Hematopoietic multipotent progenitor cell treated with erythropoietin and hydrocortisone succinate and interleukin-3 and kit ligand, for 4 days (in vitro differentiated cells): Measurements from ENCODE around the gene CD276.
A peak's percentile ranks its signal among the peaks of the same experiment; 100 is the strongest.
"Not testable (repeated sequence)": the region's sequence is repeated elsewhere in the genome, so short reads cannot be mapped to it uniquely, and the experiment has no call there.

Source experiments
- DNase-seq: peaks from one replicate; pipeline ENCODE4 v3.0.0-alpha.2; 2015

The CD276 gene

DNA sequence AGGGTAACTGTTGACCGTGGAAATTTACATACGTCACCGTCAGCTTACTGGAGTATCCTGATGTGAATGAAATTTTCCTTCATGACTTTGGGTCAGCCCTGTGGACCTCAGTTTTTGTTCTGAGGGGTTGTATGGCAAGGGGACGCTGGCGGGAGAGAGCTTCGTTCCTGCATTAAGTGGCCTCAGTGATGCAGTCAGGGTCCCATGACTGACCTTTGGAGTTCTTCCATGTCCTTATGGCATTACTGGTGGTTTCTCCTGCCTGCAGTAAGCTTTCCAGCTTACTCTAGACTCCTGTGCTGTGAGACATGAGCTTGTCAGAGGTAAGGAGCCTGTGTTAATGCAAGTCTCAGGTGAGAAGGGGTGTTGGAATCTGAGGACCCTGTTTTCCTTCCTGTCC is 1.8 kb downstream of the CD276 start:
- no peak for DNase-seq

GRCh38 chr15:73686781-73687256 is 2.6 kb downstream of the CD276 start:
- no peak for DNase-seq

GRCh38 chr15:73687351-73687750 is 3.2 kb downstream of the CD276 start:
- no peak for DNase-seq

DNA sequence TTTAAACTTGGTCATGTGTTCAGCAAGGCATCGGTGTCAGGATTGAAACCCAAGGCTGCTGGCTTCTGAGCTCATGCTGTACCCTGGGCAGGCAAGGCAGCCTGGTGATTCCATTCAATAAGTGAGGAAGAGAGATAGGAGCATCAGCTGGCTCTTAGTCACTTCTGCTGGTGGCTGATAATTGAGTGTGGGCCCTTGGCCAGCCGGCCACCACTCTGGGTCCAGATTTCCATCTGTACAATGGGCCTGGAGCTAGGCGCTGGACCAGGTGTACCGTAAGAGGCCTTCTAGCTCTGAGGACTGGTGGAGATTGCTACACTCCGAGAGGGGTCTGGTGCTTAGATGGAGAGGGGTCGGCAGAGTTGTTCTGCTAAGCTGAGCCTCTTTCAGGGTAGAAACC is 4.3 kb downstream of the CD276 start:
- DNase-seq: peak; percentile 57

DNA sequence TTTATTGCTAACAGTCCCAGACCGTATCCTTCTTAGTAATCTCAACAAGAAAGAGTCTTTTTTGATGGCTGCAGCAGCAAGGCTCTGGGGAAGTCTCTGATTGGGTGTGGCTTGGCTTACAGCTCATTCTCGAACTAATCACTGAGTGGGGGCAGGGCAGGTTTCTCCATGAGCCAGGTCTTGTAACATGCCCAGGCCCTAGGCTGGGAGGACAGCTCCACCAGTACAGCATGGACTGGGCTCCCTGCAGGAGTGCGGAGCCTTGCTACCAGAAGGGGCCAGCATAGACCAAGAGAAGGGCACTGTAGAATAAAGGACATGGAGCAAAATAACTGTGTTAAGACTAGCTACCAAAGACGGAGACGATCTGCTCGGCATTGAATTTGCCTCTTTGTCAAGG is 7.2 kb downstream of the CD276 start:
- peak; percentile 48 for DNase-seq

GRCh38 chr15:73694419-73694818 is 10.2 kb downstream of the CD276 start:
- DNase-seq: no peak

- DNase-seq: no peak
These were observed 11.8 kb downstream of the CD276 start for GRCh38 chr15:73695773-73696640.

DNA sequence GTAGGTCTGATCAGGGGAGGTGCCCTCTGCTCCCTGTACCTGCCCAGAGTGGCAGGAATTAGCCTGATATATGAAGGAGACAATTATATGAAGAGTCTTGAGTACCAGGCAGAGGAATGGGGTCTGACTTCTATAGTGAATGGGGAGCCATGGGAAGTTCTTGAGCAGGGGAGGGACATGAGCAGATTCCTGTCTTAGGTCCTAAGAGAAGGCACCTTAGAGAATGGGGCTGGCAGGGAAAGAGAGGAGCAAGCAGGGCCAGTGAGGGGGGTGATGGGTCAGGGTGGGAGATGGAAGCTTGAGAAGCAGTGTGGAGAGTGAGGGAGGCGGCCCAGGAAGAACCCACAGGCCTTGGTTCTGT is 12.4 kb downstream of the CD276 start:
- DNase-seq: no peak

- peak; percentile 93 for DNase-seq
These were observed 12.9 kb downstream of the CD276 start for GRCh38 chr15:73697033-73697467.

GRCh38 chr15:73699249-73700040 is 15.3 kb downstream of the CD276 start:
- DNase-seq: no peak

GRCh38 chr15:73700041-73700842 is 16.1 kb downstream of the CD276 start:
- DNase-seq: peak; percentile 93

DNA sequence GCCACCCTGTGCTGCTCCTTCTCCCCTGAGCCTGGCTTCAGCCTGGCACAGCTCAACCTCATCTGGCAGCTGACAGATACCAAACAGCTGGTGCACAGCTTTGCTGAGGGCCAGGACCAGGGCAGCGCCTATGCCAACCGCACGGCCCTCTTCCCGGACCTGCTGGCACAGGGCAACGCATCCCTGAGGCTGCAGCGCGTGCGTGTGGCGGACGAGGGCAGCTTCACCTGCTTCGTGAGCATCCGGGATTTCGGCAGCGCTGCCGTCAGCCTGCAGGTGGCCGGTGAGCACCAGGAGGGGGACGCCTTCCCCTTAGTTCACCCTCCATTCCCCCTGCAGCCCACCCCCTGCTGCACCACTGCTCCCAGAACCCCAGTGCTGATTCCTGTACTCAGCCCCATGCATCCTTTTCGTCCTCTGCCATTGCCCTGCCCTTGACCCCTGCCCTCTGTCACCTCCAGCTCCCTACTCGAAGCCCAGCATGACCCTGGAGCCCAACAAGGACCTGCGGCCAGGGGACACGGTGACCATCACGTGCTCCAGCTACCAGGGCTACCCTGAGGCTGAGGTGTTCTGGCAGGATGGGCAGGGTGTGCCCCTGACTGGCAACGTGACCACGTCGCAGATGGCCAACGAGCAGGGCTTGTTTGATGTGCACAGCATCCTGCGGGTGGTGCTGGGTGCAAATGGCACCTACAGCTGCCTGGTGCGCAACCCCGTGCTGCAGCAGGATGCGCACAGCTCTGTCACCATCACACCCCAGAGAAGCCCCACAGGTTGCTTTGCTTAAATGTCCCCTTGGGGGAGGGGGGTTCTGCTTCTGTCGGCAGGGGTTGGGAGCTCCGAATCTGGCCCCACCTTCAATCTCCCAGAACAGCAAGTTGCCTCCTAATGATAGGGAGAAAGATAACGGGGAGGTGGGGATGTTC is 18.4 kb downstream of the CD276 start:
- not testable (repeated sequence) for DNase-seq

- DNase-seq: not testable (repeated sequence)
These were observed 19.4 kb downstream of the CD276 start for GRCh38 chr15:73703601-73704000.

DNA sequence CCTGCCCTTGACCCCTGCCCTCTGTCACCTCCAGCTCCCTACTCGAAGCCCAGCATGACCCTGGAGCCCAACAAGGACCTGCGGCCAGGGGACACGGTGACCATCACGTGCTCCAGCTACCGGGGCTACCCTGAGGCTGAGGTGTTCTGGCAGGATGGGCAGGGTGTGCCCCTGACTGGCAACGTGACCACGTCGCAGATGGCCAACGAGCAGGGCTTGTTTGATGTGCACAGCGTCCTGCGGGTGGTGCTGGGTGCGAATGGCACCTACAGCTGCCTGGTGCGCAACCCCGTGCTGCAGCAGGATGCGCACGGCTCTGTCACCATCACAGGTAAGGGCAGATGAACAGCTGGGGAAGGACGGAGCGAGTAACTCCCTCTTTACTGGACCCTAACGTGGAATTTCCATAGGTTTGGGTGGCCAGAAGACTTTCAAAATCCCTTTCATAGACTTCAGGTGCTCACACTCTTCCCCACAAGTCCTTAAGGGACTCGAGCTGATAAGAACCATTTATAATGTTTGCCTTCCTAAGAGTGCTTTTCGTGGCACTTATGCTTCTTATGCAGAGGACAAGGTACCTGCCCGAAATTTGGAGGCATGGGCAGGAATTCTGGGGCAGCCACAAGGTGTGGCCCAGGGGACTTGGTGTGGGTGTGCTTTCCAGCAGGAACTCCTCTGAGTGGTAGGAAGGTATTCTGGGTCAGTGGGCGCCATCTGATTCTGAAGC is 20.1 kb downstream of the CD276 start:
- DNase-seq: not testable (repeated sequence)

DNA sequence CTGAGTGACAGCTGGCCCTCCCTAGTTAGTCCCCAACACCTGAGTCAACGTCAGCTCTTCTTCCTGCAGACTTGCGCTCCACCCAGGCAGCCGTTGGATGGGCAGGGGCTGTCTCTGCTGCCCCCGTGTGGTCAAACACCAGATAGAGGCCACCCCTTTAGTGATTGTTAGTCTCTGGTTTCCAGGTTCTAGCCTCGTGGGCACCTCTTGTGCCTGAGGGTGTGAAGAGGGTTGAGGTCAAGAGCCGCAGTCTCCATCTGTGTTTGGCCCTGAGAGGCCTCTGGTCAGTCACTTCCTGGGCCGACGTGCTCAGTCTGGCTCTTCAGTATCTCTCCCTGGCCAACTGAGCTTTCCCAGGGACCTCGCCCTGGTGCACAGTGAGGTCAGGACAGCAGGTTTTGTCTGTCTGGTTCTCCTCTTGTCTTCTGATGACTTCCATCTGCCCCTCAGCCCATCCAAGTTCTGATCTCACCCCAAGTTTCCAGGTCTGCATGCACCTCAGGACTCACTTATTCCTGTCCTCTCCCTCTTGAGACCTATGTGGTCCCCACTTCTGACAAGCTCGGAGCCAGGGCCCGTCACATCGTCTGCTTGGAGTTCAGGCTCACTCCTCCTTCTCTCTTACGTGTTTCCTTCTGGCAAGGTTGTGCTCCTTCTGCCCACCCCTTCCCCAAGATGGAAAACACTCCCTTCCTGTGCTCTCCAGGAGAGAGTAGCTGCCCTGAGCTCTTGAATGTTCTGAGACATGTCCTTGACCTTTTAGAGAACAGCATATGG is 20.9 kb downstream of the CD276 start:
- peak; percentile 82 for DNase-seq

- no peak for DNase-seq
These were observed 24.5 kb downstream of the CD276 start for GRCh38 chr15:73708691-73709090.

GRCh38 chr15:73709241-73709640 is 25.1 kb downstream of the CD276 start:
- DNase-seq: no peak

DNA sequence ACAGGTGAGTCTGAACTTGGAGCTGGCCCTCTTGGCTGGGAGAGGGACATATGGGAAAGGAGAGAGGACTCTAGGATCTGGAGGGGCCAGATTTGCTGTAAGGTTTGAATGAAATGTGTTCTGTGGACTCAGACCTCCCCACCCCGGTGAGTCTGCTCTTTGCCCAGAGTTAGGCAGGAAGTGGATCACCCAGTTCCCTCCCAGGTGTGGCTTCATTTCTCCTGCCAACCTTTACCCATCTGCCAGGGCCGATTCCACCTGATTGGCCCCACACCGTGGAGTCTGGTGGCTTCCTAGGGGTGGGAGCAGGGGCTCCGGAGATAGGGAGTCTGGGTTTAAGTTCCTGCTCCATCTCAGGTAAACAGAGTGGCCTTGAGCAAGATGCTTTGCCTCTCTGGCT is 25.5 kb downstream of the CD276 start:
- no peak for DNase-seq

GRCh38 chr15:73710321-73710720 is 26.1 kb downstream of the CD276 start:
- DNase-seq: no peak

DNA sequence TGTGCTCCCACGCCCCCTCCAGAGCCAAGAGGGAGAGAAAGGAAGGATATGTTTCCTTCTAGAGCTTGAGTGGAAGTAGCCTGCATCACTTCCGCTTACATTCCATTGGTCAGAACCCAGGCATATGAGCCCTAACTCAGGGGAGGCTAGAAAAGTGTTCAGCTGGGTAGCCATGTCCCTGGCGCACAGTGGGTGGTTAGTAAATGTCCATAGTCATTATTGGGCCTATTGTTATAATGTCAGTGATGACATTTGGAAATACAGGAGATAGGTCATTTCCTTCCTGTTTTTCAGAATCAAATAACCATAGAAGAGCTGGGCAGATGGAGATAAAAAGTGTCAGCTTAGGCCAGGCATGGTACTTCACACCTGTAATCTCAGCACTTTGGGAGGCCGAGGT is 27.3 kb downstream of the CD276 start:
- peak; percentile 40 for DNase-seq
